ENCODE data around the gene CDKAL1.

GRCh38 chr6:20769631-20770030 lies 235.4 kb downstream of the CDKAL1 start:
- no peak for TF ChIP-seq CTCF (IDR thresholded peaks at IDR 0.05 in 8 of 11, conservative IDR thresholded peaks at IDR 0.05 in 3 of 11)
- TF ChIP-seq POLR2AphosphoS5 (IDR thresholded peaks at IDR 0.05): no peak

All from spleen (tissue), 7 donors.